OCI-LY7 (cell line): Measurements from ENCODE around the gene MS4A8.

Experiments
- EZH2phosphoT487 ChIP-seq: fragments of 200-600 bp; sonication (generic); IDR thresholded peaks from 2 replicates; pipeline ENCODE4 v1.6.1; 2018; ENCODE audit warnings: low read depth, borderline replicate concordance, mild to moderate bottlenecking, mixed run types, antibody characterized with exemption, low read length, moderate library complexity, mixed read lengths
- TF ChIP-seq, protein P1 (sequence below): fragments of 200-600 bp; sonication (generic); conservative IDR thresholded peaks from 2 replicates; pipeline ENCODE4 v1.5.1; 2014; ENCODE audit warnings: mild to moderate bottlenecking, antibody characterized with exemption, low read length, moderate library complexity, mixed read lengths

- TF ChIP-seq, protein P1, sequence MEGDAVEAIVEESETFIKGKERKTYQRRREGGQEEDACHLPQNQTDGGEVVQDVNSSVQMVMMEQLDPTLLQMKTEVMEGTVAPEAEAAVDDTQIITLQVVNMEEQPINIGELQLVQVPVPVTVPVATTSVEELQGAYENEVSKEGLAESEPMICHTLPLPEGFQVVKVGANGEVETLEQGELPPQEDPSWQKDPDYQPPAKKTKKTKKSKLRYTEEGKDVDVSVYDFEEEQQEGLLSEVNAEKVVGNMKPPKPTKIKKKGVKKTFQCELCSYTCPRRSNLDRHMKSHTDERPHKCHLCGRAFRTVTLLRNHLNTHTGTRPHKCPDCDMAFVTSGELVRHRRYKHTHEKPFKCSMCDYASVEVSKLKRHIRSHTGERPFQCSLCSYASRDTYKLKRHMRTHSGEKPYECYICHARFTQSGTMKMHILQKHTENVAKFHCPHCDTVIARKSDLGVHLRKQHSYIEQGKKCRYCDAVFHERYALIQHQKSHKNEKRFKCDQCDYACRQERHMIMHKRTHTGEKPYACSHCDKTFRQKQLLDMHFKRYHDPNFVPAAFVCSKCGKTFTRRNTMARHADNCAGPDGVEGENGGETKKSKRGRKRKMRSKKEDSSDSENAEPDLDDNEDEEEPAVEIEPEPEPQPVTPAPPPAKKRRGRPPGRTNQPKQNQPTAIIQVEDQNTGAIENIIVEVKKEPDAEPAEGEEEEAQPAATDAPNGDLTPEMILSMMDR, result no peak
- no peak for TF ChIP-seq EZH2phosphoT487
Measured at GRCh38 chr11:60710482-60710881, 11.1 kb downstream of the MS4A8 start.
